H1 (cell line): ENCODE measurements around the gene SLC8B1. TPM values are rescaled to one million over a fixed set of nuclear protein-coding genes. Genes with fewer than 3 reads are reported as not detected.

Experiments
- CTCF ChIA-PET: fragments of 300-600 bp; sonication (Branson Sonifier 250); formaldehyde crosslinking; loops from one replicate; lab custom pipeline; 2021; ENCODE audit not compliant: partially characterized antibody; lab: Charles Lee
- POLR2A ChIA-PET: fragments of 300-600 bp; sonication (Branson Sonifier 250); formaldehyde crosslinking; loops from one replicate; lab custom pipeline; 2021; ENCODE audit warnings: inconsistent platforms; ENCODE audit not compliant: partially characterized antibody; lab: Charles Lee
- DNase-seq, 2 experiments: peaks; one replicate each; pipeline versions ENCODE4 v3.0.0 to v3.0.0-alpha.2; 2010 to 2022; ENCODE audit warnings: low spot score in 2 of 2, low read depth in 1 of 2, mixed read lengths in 1 of 2
- FAIRE-seq: peaks from 2 replicates; lab custom pipeline; 2011; peaks lifted over from hg19 to GRCh38; lab: Jason Lieb, UNC
- H2AFZ ChIP-seq: 2 replicates; pipeline ENCODE4 v1.8.1; 2012; ENCODE audit warnings: low read length, inconsistent platforms
- H2AK5ac ChIP-seq: 2 replicates; pipeline ENCODE4 v1.6.1; 2013; ENCODE audit warnings: low read depth, low read length
- H2BK120ac ChIP-seq: replicated peaks from 2 replicates; pipeline ENCODE3; 2013; ENCODE audit warnings: low read depth, low read length, inconsistent platforms
- H2BK12ac ChIP-seq: 2 replicates; pipeline ENCODE4 v1.6.1; 2013; ENCODE audit warnings: low read depth, low read length
- H2BK15ac ChIP-seq: 2 replicates; pipeline ENCODE4 v1.6.1; 2013; ENCODE audit warnings: low read length
- H2BK20ac ChIP-seq: 2 replicates; pipeline ENCODE4 v1.6.1; 2013; ENCODE audit warnings: low read length
- H2BK5ac ChIP-seq: 2 replicates; pipeline ENCODE4 v1.6.1; 2013; ENCODE audit warnings: low read depth, low read length
- H3K14ac ChIP-seq: 2 replicates; pipeline ENCODE4 v1.6.1; 2013; ENCODE audit warnings: inconsistent platforms; ENCODE audit not compliant: insufficient read length
- H3K18ac ChIP-seq: 2 replicates; pipeline ENCODE4 v1.6.1; 2013; ENCODE audit warnings: low read length; ENCODE audit errors: extremely low read depth
- H3K23ac ChIP-seq: 2 replicates; pipeline ENCODE4 v1.6.1; 2013; ENCODE audit warnings: inconsistent platforms; ENCODE audit not compliant: insufficient read length
- H3K23me2 ChIP-seq: 2 replicates; pipeline ENCODE4 v1.6.1; 2013; ENCODE audit warnings: low read depth, low read length
- H3K27ac ChIP-seq: 2 replicates; pipeline ENCODE4 v1.6.1; 2011; ENCODE audit warnings: low read depth, low read length, inconsistent platforms
- H3K27me3 ChIP-seq, 4 experiments: replicated peaks in 1 of 4; 1 replicate in 1 of 4; 2 replicates in 3 of 4; pipeline versions ENCODE4 v1.6.1 to v1.8.1; 2011 to 2013; ENCODE audit warnings: low read length in 3 of 4, mild to moderate bottlenecking in 3 of 4, inconsistent platforms in 2 of 4, mixed read lengths in 2 of 4, moderate library complexity in 1 of 4; ENCODE audit not compliant: control insufficient read depth in 3 of 4, insufficient read depth in 3 of 4; ENCODE audit errors: extremely low read depth in 1 of 4
- H3K36me3 ChIP-seq, 4 experiments: 2 replicates each; pipeline versions ENCODE4 v1.6.1 to v1.8.1; 2011 to 2013; ENCODE audit warnings: mild to moderate bottlenecking in 4 of 4, low read length in 3 of 4, moderate library complexity in 2 of 4, control low read depth in 1 of 4, inconsistent platforms in 1 of 4; ENCODE audit not compliant: insufficient read depth in 4 of 4, control insufficient read depth in 2 of 4
- H3K4ac ChIP-seq: replicated peaks from 2 replicates; pipeline ENCODE3; 2013; ENCODE audit warnings: low read length, low read depth, mixed read lengths, inconsistent platforms; ENCODE audit not compliant: insufficient read length
- H3K4me1 ChIP-seq, 4 experiments: replicated peaks in 1 of 4; 1 replicate in 1 of 4; 2 replicates in 3 of 4; pipeline versions ENCODE4 v1.6.1 to v1.8.1; 2011 to 2013; ENCODE audit warnings: low read length in 3 of 4, inconsistent platforms in 2 of 4, mixed read lengths in 1 of 4; ENCODE audit not compliant: insufficient read depth in 4 of 4, control insufficient read depth in 3 of 4
- H3K4me2 ChIP-seq, 2 experiments: 2 replicates each; pipeline versions ENCODE4 v1.6.1 to v1.8.1; 2011 to 2013; ENCODE audit warnings: low read depth in 2 of 2, low read length in 2 of 2, control low read depth in 1 of 2, inconsistent platforms in 1 of 2, mild to moderate bottlenecking in 1 of 2; ENCODE audit not compliant: insufficient read depth in 1 of 2
- H3K4me3 ChIP-seq, 4 experiments: fragments of 200-600, 300-600 bp in 1 of 4; sonication (generic), shearing (Covaris generic), sonication (Bioruptor Twin) in 1 of 4; 2 replicates each; pipeline versions ENCODE4 v1.5.1 to v1.8.1; 2011 to 2016; ENCODE audit warnings: low read length in 4 of 4, low read depth in 3 of 4, control low read depth in 2 of 4, inconsistent platforms in 2 of 4, mild to moderate bottlenecking in 2 of 4, mixed read lengths in 1 of 4, moderate library complexity in 1 of 4; ENCODE audit not compliant: insufficient read depth in 2 of 4; ENCODE audit errors: extremely low read depth in 1 of 4
- H3K56ac ChIP-seq: replicated peaks from 2 replicates; pipeline ENCODE3; 2013; ENCODE audit warnings: low read depth, mild to moderate bottlenecking, mixed read lengths, low read length, inconsistent platforms; ENCODE audit not compliant: insufficient read length
- H3K79me1 ChIP-seq: 2 replicates; pipeline ENCODE4 v1.6.1; 2013; ENCODE audit warnings: low read depth, low read length, control low read depth
- H3K79me2 ChIP-seq, 2 experiments: 2 replicates each; pipeline versions ENCODE4 v1.6.1 to v1.8.1; 2012 to 2013; ENCODE audit warnings: low read length in 2 of 2, mild to moderate bottlenecking in 2 of 2, inconsistent platforms in 1 of 2; ENCODE audit not compliant: insufficient read depth in 2 of 2, control insufficient read depth in 1 of 2
- H3K9ac ChIP-seq, 4 experiments: replicated peaks in 1 of 4; 1 replicate in 1 of 4; 2 replicates in 3 of 4; pipeline versions ENCODE4 v1.6.1 to v1.8.1; 2011 to 2013; ENCODE audit warnings: low read depth in 3 of 4, low read length in 3 of 4, control low read depth in 2 of 4, mild to moderate bottlenecking in 2 of 4, moderate library complexity in 2 of 4, inconsistent platforms in 1 of 4; ENCODE audit errors: extremely low read depth in 1 of 4
- H3K9me3 ChIP-seq, 2 experiments: 2 replicates each; pipeline versions ENCODE4 v1.6.1 to v1.8.1; 2012 to 2013; ENCODE audit warnings: mild to moderate bottlenecking in 2 of 2, moderate library complexity in 2 of 2, control low read depth in 1 of 2, inconsistent platforms in 1 of 2, low read depth in 1 of 2, low read length in 1 of 2, mixed read lengths in 1 of 2; ENCODE audit not compliant: insufficient read depth in 2 of 2
- H4K20me1 ChIP-seq, 2 experiments: replicated peaks in 1 of 2; 2 replicates each; pipeline versions ENCODE3 to v1.8.1; 2011 to 2013; ENCODE audit warnings: inconsistent platforms in 2 of 2, low read length in 2 of 2, mild to moderate bottlenecking in 1 of 2; ENCODE audit not compliant: insufficient read depth in 2 of 2, control insufficient read depth in 1 of 2
- H4K5ac ChIP-seq: 2 replicates; pipeline ENCODE4 v1.6.1; 2013; ENCODE audit warnings: low read length, low read depth, mixed read lengths, inconsistent platforms; ENCODE audit not compliant: insufficient read length
- H4K8ac ChIP-seq: 2 replicates; pipeline ENCODE4 v1.8.0; 2013; ENCODE audit warnings: mild to moderate bottlenecking, moderate library complexity, low read length, inconsistent platforms; ENCODE audit not compliant: insufficient read depth; ENCODE audit errors: extremely low read depth
- H4K91ac ChIP-seq: replicated peaks from 2 replicates; pipeline ENCODE3; 2013; ENCODE audit warnings: low read length, mixed read lengths, inconsistent platforms; ENCODE audit not compliant: insufficient read length
- CBX8 ChIP-seq: fragments of 300-800, 300-1000 bp; sonication (generic); IDR thresholded peaks from 2 replicates; pipeline ENCODE4 v1.7.1; 2016; ENCODE audit warnings: low read depth, low read length, borderline replicate concordance
- GTF2F1 ChIP-seq: IDR thresholded peaks from 2 replicates; pipeline ENCODE4 v1.6.1; 2012; ENCODE audit warnings: low read depth, low read length, improper control_type of control experiment, borderline replicate concordance
- POLR2AphosphoS5 ChIP-seq: IDR thresholded peaks from 2 replicates; pipeline ENCODE4 v1.6.1; 2011; ENCODE audit warnings: low read depth, low read length
- RFX5 ChIP-seq: IDR thresholded peaks from 2 replicates; pipeline ENCODE4 v1.6.1; 2011; ENCODE audit warnings: low read depth, low read length, improper control_type of control experiment, borderline replicate concordance
- SIN3A ChIP-seq, 2 experiments: IDR thresholded peaks in 1 of 2; conservative IDR thresholded peaks in 1 of 2; 2 replicates each; pipeline ENCODE4 v1.6.1; 2011 to 2012; ENCODE audit warnings: low read length in 2 of 2, improper control_type of control experiment in 1 of 2, low read depth in 1 of 2, mild to moderate bottlenecking in 1 of 2
- SP1 ChIP-seq: IDR thresholded peaks from 2 replicates; pipeline ENCODE4 v1.6.1; 2011; ENCODE audit warnings: low read depth, low read length
- SP2 ChIP-seq: IDR thresholded peaks from 2 replicates; pipeline ENCODE4 v1.6.1; 2012; ENCODE audit warnings: mild to moderate bottlenecking, low read length, inconsistent platforms
- TBP ChIP-seq: IDR thresholded peaks from 2 replicates; pipeline ENCODE4 v1.6.1; 2011; ENCODE audit warnings: low read depth, low read length, improper control_type of control experiment
- ZNF274 ChIP-seq: IDR thresholded peaks from 2 replicates; pipeline ENCODE4 v1.7.0; 2012; ENCODE audit warnings: low read length, borderline replicate concordance; ENCODE audit errors: extremely low read depth
- WGBS, 2 experiments: shearing (Covaris generic) in 1 of 2; methylation state at CpG; one replicate each; pipeline versions ENCODE4 v1.1.6 to v1.1.7; 2013 to 2015; ENCODE audit warnings: low lambda C conversion rate in 2 of 2, mixed read lengths in 2 of 2, inconsistent platforms in 1 of 2, low coverage in 1 of 2, missing lambda C conversion rate in 1 of 2; ENCODE audit not compliant: insufficient replicate concordance in 2 of 2, insufficient coverage in 1 of 2, insufficient read length in 1 of 2; ENCODE audit errors: extremely low coverage in 1 of 2, missing lambda C conversion rate in 1 of 2; 5-methylcytosine and 5-hydroxymethylcytosine counted together
- polyA plus RNA-seq, 7 experiments: library from polyadenylated mRNA; depleted of rRNA in 3 of 7; stranded (reverse) in 5 of 7; unstranded in 2 of 7; fragments of >200 nt in 5 of 7; fragments of 200-250 nt in 2 of 7; gene quantifications; 1 replicate in 5 of 7; 2 replicates in 1 of 7; 4 replicates in 1 of 7; pipeline versions ENCODE4 v1.2.1 to v1.2.3, GENCODE V29; 2011 to 2013; ENCODE audit warnings: missing spikeins in 2 of 7, mixed read lengths in 2 of 7
- total RNA-seq: library from RNA; stranded (reverse); fragmentation: NEBNext Ultra II Directional; extraction: Animal tissue kit (Norgen Biotek cat#: 25700); gene quantifications from 2 replicates; pipeline ENCODE4 v1.2.1, GENCODE V29; 2021

SLC8B1 gene
- total and polyA plus RNA-seq, 2 of the 8 experiments (the other 6 are each of a cell fraction or from before 2014, with no cell fraction given), result 11.2 to 19.1 TPM

DNA sequence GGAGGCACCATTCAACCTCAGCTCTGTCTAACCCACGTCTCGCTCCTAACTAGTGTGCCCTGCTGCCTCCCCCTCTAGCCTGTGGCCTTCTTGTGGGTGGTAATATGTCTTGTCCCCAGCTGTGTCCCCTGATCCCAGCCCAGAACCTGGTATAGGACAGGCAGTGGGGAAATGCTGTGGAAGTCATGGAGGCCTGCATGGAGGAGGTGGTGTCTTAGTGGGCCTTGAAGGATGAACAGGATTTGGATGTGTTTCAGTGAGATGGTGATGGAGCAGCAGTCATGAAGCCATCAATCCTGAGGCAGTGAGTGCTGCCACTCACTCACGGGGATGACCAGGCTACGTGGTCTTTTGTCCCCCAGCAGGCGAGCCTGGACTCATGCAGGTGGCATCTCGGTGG is 36.9 kb upstream of the SLC8B1 start:
- Histone ChIP-seq H3K4me1 (no peaks in the 10 kb centered on the region), H3K9me3 (no peaks in the 10 kb centered on the region), H3K23me2 (peaks cover 5% of the 10 kb centered on the region; the same call in 1 of the 2 replicates), H4K91ac (no peak overlapping the region), H2BK12ac (no peak overlapping the region), H4K5ac (no peak overlapping the region), H3K4ac (no peak overlapping the region), H3K79me2 (no peaks in the 10 kb centered on the region), H2BK120ac (no peak overlapping the region), H3K4me2 (no peak overlapping the region), H3K36me3 (peaks cover 0 to 7% (median 0%) of the 10 kb centered on the region in 4 experiments; a peak in 5 of 8 replicates), H3K56ac (no peak overlapping the region), H4K8ac (no peak overlapping the region), H3K23ac (no peak overlapping the region), H3K14ac (no peak overlapping the region), H3K9ac (no peak overlapping the region), H2BK5ac (no peak overlapping the region; the same call in 1 of the 2 replicates), H3K4me3 (no peak overlapping the region), H2BK15ac (no peak overlapping the region), H3K18ac (no peak overlapping the region), H2AK5ac (no peak overlapping the region), H3K27me3 (no peaks in the 10 kb centered on the region), H3K79me1 (peaks cover 4% of the 10 kb centered on the region; the same call in 1 of the 2 replicates), H2AFZ (no peak overlapping the region), H4K20me1 (peaks cover 2 to 7% of the 10 kb centered on the region in 2 experiments), H2BK20ac (no peak overlapping the region), H3K27ac (no peak overlapping the region)
- 90% methylated on average over 6 of the region's 6 CpGs; no CpG with 5 or more reads in 1 of the 2 experiments for WGBS, 2 experiments
- POLR2A ChIA-PET, result no interaction called here
- DNase-seq (no peak), FAIRE-seq (no peak)
- CTCF ChIA-PET, result interaction anchor here (1.0 to 1.2 kb wide), 2 partner anchors 11 to 12 kb away, joined by 3 read pairs; no protein-coding TSS in a partner anchor
- TF ChIP-seq TBP, result no peak
- TF ChIP-seq SP2, result no peak
- TF ChIP-seq CBX8, result no peak
- TF ChIP-seq RFX5, result no peak
- no peak for TF ChIP-seq SP1
- no peak for TF ChIP-seq SIN3A (conservative IDR thresholded peaks at IDR 0.05 in 1 of 2, IDR thresholded peaks at IDR 0.05 in 1 of 2; ENCODE audit: low read depth in 1 of 2, low read length in 2 of 2)
- no peak for TF ChIP-seq GTF2F1
- TF ChIP-seq POLR2AphosphoS5, result no peak
- TF ChIP-seq ZNF274, result no peak
